GM18520 (cell line): ENCODE measurements around the gene IGDCC3.
"Not testable (repeated sequence)": the region's sequence is repeated elsewhere in the genome, so short reads cannot be mapped to it uniquely, and the experiment has no call there.

Experiments
- ATAC-seq: cut with Tn5 transposase; IDR thresholded peaks from one replicate; pipeline ENCODE4 v1.9.1; 2021; ENCODE audit not compliant: unreplicated experiment

IGDCC3 gene

DNA sequence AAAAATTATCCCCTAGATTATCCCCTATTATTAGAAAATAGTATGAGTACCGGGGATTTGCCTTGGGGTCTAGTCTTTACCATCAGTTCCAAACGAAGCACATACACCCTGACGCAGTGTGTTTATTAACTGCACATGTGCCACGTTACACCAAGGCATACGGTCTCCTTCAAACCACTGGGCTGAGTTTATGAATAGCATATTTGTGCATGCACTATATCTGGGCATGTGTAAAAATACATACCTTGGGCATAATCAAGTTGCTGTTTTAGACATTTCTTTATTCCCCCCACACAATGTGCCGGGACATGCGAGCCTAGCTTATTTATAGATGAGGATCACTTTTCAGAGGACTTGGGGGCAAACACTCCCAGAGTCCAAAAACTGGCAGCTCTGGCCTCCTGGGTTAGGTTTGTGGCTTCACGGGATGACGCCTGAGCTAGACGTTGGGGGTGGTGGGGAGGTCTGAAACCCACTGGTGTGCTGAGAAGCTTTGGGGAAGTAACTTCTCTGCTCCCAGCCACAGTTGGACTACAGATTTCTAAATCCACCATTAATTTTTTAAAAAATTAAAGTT, 28.7 kb upstream of the IGDCC3 start:
- ATAC-seq, result no peak

GRCh38 chr15:65405791-65406423, 28.1 kb upstream of the IGDCC3 start:
- no peak for ATAC-seq

DNA sequence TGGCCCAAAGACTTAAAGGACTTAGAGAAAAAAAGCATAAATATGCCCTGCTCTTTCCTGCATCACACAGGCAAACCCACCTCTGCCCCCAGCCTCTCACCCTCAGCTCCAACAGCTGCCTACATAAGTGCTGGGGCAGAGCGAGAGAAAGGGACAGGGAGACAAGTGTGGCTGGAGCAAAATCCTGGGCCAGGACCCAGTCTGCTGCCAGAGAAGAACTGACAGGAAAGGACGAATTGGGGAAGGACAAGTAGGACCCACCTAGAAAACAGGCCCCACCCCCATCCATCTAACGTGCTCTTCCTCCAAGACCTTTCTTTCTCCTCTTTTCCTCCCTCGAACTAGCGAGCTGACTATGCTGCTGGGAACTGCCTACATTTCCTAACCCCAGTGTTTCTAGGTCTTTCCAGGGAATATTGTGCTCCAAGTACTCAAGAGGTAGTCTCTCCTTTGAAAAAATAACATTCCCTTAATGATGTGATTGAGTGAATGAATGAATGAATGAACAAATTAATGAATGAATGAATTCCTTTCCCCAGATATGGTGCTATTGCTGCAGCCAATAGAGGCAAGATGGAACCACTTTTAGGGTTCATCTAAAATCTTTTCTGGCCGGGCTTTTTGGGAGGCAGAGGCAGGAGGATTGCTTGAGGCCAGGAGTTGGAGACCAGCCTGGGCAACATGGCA, 26.5 kb upstream of the IGDCC3 start:
- ATAC-seq, result no peak

- no peak for ATAC-seq
These were observed 25.2 kb upstream of the IGDCC3 start for GRCh38 chr15:65402961-65403360.

DNA sequence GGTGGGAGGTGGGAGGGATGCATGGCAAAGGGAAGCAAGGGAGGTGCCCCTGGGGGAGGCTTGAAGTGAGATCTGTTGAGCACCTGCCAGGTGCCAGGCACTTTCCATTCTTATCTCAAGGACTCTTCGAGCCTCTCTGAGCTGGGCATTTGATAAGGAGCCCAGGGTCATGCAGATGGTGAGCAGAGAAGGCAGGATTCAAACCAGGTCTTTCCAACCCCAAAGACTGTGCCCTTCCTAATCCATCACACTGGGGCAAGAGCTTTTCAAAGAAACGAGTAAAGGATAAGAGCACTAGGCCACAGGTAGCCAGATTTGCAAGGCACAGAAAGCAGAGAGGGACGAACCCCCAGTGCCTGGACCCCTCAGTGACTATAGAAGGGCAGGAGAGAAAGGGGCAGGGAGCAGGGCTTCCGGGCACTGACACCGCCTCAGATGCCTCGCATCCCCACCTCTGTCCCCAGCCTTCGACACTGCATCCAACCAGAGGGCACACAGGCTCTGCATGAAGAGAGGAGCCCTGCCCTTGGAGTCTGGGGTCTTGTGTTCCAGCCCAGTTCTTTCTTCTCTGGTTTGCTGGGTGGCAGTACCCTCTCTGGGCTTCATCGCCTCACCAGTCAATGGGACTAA, 23.9 kb upstream of the IGDCC3 start:
- ATAC-seq, result no peak

DNA sequence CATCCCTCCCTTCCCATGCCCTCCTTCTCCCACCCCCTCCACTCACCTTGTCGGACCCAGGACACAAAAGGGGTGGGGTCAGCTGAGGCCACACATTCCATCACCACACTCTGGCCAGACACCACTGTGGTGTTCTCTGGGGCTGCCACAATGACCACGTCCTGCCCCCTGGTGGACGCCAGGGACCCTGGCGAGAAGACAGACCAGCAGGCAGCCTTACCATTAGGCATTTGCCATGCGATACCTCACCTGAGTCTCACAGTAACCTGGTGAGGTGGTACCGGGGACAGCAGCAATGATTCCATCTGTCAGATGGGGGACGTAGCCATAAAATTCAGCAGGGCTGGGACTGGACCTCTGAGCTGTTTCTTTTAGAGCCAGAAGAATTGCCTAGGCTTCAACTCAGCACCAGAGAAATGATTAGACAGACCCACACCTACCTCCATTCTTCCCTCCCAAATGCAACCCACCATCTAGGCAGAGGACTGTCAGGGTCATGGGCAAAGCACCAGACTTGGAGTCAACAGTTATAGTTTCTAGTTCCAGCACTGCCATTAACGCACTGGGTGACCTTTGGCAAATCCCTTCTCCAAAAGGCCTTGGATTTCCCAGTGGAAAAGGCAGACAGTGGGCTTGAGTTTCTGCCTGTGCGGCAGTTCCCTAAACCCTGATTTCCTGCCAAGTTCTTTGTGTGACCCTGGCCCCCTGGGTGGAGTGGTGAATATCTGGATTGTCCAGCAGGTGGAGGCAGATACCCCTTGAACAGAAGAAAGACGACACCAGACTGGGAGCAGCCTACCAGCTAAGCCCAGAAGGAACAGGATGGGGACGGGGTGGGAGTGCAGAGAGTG, 23.2 kb upstream of the IGDCC3 start:
- no peak for ATAC-seq

DNA sequence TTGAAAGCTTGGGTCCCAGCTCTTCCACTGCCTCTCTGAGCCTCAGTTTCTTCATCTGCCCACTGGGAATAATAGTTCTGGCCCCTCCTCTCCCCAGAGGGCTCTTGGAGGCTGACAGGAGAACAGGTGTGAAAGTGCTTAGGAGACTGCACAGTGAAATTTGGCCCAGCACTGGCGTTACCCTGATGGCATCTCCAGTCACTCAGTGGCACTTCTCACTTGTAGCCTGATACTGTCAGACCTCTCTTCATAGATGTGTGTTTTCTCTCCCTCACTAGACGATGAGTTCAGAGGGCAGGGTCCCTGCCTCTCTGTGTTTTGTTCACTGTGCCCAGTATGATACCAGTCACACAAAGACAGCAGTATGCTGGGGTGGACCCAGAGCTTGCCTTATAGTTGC, 22.2 kb upstream of the IGDCC3 start:
- no peak for ATAC-seq

- ATAC-seq, result no peak
These were observed 21.4 kb upstream of the IGDCC3 start for GRCh38 chr15:65399001-65399706.

DNA sequence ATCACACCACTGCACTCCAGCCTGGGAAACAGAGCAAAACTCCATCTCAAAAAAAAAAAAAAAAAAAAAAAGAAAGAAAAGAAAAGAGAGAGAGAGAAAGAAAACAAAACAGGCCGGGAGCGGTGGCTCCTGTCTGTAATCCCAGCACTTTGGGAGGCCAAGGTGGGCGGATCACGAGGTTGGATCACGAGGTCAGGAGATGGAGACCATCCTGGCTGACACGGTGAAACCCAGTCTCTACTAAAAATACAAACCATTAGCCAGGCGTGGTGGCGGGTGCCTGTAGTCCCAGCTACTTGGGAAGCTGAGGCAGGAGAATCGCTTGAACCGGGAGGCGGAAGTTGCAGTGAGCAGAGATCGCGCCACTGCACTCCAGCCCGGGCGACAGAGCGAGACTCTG, 20.7 kb upstream of the IGDCC3 start:
- ATAC-seq, result not testable (repeated sequence)

DNA sequence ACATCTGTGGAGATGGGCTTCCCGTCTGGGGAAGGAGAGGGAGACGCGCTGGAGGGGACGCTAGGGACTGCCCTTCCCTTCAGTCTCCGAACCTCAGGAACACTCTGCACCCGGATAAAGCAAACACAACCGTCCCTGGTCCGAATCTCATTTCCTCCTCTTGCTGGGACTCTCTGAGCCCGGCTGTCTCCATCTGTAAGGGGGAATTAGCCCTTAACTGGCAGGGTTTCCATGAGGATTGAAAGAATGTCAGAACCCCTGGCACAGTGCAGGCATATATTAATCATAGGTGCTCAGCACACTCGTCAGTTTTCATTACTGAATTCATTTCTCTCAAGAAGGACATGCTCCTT, 19.1 kb upstream of the IGDCC3 start:
- ATAC-seq, result no peak

DNA sequence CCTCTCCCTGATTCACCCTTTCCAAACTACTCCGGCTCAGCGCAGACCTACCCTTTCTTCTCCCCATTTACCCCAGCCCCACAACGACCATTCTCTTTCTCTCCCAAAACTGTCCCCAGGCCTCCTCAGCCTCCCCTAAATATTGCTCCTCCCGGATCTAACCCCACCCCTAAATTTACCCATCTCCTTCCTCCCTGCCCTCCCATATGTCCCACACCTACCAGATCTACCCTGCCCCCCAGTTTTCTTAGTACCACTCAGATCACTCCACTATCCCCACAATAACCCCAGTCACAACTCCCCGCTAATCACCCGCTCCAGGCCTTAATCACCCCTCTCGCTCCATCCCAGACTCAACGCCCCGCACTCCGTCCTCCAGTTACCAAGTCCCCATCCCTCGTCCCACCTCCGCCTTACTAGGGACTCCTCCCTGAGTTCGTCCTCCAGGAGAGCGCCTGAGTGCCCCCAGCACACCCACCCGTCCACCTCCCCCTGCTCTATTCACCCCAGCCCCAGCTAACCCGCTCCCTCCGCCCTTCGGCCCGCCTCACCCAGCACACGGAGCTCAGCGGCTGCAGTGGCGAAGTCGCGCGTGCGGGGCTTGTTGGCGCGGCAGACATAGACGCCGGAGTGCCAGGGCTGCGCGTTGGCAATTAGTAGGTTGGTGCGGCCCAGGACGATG, 18.6 kb upstream of the IGDCC3 start:
- ATAC-seq, result no peak

DNA sequence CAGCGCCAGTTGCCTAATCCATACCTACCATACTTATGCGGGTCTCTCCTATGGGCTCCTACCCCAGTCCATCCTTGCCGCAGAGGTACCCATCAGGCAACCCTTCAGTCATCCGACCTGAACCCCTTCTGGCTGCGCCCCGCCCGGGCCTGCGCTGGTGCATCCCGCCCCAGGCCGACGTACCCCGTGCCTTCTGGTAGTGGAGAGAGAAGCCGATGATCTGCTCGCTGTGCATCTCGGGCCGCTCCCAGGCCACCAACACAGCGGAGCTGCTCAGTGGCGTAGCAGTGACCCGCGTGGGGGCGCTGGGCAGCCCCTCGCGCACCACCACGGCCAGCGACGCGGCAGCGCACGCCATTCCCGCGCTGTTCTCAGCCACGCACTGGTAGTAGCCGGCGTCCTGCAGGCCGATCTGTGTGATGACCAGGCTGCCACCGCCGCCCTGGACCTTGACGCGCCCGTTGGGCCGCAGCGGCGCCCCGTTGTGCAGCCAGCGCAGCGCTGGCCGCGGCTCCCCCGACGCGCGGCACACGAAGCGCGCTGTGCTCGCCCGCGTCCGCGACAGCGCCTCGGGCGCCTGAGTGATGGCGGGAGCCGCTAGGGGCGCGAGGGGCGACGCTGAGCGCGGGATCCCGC, 17.9 kb upstream of the IGDCC3 start:
- no peak for ATAC-seq

DNA sequence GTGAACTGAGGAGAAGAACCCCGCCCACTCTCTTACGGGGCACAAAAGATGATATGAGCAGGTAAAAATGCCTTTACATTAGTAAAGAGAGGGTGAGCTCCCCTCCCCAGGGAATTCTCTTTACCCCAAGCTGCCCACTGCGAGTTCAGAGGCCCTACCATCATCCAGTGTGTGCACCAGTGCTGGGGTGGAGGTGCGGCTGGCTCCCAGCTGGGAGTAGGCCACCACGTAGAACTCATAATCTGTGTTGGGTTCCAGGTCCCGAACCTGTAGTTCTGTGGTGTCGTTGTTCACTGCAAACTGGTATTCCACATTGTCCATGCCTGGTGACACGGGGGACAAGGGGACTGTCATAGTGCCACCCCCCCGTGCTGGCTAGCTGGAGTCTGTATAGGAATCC, 17.1 kb upstream of the IGDCC3 start:
- no peak for ATAC-seq

GRCh38 chr15:65394280-65394789, 16.5 kb upstream of the IGDCC3 start:
- no peak for ATAC-seq

- no peak for ATAC-seq
These were observed 15.8 kb upstream of the IGDCC3 start for GRCh38 chr15:65393557-65393956.

- ATAC-seq, result no peak
These were observed 15.3 kb upstream of the IGDCC3 start for GRCh38 chr15:65393091-65393490.

DNA sequence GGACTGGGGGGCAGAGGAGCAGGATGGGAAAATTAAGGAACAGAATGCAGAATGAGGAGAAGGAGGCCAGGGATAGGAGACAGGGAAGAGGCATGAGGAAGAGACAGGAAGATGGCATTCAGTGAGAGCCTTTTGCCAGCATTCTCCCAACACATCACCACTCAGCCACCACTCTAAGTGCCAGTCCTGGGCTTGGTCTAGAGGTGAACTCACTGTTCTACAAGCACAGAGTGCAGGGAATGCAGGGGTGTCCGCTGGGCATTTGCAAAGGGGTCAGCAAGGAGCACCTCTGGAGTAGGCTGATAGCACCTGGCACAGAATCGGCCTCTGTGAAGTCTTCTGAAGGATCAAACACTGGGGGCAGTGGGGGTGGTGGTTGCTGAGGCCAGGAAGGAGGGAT, 14.6 kb upstream of the IGDCC3 start:
- ATAC-seq, result no peak

- ATAC-seq, result no peak
These were observed 13.9 kb upstream of the IGDCC3 start for GRCh38 chr15:65391732-65392131.

DNA sequence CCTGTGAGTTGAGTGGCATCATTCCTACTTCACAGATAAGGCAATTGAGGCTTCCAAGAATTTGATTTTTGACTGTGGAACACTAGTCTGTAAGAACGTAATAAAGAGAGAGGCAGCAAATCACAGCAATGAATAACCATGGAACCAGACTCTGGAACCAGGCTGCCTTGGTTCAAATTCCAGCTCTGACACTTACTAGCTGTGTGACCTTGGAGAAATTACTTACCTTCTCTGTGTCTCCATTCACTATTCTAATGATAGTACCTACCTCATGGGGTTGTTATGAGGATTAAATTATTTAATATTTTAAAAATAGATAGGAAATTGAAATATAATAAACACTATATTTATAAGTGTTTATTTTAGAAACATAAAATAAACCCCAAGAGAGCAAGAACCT, 12.6 kb upstream of the IGDCC3 start:
- ATAC-seq, result no peak
